HL-60 (cell line): ENCODE results near the gene DHRS3.

Experiments
- DNase-seq, 2 experiments: peaks; one replicate each; pipeline ENCODE4 v3.0.0-alpha.2; 2010 to 2020; ENCODE audit warnings: low read depth in 1 of 2, low spot score in 1 of 2
- H3K27ac ChIP-seq: fragments of 250-450 bp; sonication (Bioruptor Pico); replicated peaks from 2 replicates; pipeline ENCODE4 v1.5.1; 2020; ENCODE audit warnings: mild to moderate bottlenecking, moderate library complexity
- H3K27me3 ChIP-seq: fragments of 250-450 bp; sonication (Bioruptor Pico); 2 replicates; pipeline ENCODE4 v1.5.1; 2021; ENCODE audit warnings: mild to moderate bottlenecking, moderate library complexity; ENCODE audit not compliant: insufficient read depth, poor library complexity, severe bottlenecking
- H3K4me3 ChIP-seq: replicated peaks from 2 replicates; pipeline ENCODE4 v1.5.1; 2011; ENCODE audit warnings: mild to moderate bottlenecking, control low read depth, low read length; ENCODE audit not compliant: insufficient read depth
- CTCF ChIP-seq: IDR thresholded peaks from one replicate; pipeline ENCODE4 v1.5.1; 2011; ENCODE audit warnings: low read length, control low read depth, inconsistent platforms; ENCODE audit not compliant: insufficient read depth
- GABPA ChIP-seq: IDR thresholded peaks from 2 replicates; pipeline ENCODE4 v1.6.1; 2012; ENCODE audit warnings: low read depth
- POLR2AphosphoS5 ChIP-seq: IDR thresholded peaks from 2 replicates; pipeline ENCODE4 v1.6.1; 2012; ENCODE audit warnings: low read depth
- SPI1 ChIP-seq: IDR thresholded peaks from 2 replicates; pipeline ENCODE4 v1.6.1; 2012; ENCODE audit warnings: low read depth, mild to moderate bottlenecking, borderline replicate concordance
- TF ChIP-seq, protein P1 (sequence below): IDR thresholded peaks from 2 replicates; pipeline ENCODE4 v1.6.1; 2012; ENCODE audit warnings: low read depth; ENCODE audit not compliant: insufficient replicate concordance

The DHRS3 gene

DNA sequence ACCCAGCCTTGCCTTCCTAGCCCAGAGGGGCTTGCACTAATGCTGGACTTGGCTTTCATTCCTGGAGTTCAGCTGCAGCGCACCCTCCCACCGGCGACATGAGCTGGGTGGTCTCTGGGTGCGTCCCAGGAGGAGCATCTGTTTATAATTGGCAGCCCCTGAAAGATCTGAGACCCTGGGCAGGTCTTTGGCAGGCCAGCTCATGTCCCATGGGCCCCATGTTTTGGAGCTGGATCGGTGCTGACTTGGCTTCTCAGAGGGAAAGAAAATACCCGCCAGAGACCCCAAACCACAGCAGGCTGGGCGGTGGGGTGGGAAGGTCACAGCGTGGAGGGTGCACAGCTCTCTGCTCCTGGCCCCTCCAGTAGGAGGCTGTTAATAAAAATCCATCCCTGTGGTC, 29.3 kb downstream of the DHRS3 start:
- no peak for TF ChIP-seq SPI1
- no peak for TF ChIP-seq CTCF
- no peak overlapping the region for H3K4me3 ChIP-seq
- H3K27me3 ChIP-seq = no peaks in the 10 kb centered on the region
- H3K27ac ChIP-seq = no peak overlapping the region
- no peak for DNase-seq

DNA sequence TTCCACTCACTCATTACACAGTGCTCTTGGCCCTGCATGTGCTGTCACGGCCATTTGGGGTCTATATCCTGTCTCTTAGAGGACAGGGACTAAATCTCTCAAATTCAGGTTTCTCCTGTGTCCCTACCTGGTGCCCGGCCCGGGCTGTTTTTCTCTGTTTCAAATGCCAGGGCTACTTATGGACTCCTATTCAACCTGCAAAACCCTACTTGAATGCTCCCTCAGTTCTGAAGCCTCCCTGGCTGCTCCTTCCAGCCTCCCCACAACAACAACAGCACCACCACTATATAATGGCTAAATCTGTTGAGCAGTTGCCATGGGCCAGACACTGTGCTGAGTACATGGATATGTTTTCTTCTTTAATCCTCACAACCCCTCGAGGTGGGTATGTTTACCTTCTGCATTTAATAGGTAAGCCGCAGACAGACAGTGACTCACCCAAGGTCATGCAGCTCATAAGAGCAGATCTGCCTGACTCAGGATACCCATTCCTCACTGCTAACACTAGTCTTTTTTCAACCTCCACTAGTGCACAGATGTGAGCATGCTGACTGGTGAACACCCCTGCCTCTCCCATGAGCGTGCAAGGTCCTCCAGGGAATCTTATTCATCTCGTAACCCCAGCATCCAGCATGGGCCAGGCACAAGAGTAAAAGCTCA, 29.9 kb downstream of the DHRS3 start:
- DNase-seq = no peak
- H3K4me3 ChIP-seq = no peak overlapping the region
- TF ChIP-seq CTCF (no peak), GABPA (no peak), SPI1 (no peak), POLR2AphosphoS5 (no peak)
- TF ChIP-seq, protein P1, sequence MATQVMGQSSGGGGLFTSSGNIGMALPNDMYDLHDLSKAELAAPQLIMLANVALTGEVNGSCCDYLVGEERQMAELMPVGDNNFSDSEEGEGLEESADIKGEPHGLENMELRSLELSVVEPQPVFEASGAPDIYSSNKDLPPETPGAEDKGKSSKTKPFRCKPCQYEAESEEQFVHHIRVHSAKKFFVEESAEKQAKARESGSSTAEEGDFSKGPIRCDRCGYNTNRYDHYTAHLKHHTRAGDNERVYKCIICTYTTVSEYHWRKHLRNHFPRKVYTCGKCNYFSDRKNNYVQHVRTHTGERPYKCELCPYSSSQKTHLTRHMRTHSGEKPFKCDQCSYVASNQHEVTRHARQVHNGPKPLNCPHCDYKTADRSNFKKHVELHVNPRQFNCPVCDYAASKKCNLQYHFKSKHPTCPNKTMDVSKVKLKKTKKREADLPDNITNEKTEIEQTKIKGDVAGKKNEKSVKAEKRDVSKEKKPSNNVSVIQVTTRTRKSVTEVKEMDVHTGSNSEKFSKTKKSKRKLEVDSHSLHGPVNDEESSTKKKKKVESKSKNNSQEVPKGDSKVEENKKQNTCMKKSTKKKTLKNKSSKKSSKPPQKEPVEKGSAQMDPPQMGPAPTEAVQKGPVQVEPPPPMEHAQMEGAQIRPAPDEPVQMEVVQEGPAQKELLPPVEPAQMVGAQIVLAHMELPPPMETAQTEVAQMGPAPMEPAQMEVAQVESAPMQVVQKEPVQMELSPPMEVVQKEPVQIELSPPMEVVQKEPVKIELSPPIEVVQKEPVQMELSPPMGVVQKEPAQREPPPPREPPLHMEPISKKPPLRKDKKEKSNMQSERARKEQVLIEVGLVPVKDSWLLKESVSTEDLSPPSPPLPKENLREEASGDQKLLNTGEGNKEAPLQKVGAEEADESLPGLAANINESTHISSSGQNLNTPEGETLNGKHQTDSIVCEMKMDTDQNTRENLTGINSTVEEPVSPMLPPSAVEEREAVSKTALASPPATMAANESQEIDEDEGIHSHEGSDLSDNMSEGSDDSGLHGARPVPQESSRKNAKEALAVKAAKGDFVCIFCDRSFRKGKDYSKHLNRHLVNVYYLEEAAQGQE = no peak
- H3K27me3 ChIP-seq = no peaks in the 10 kb centered on the region
- H3K27ac ChIP-seq = no peak overlapping the region

- Histone ChIP-seq H3K4me3 (no peak overlapping the region), H3K27me3 (no peaks in the 10 kb centered on the region)
Measured at GRCh38 chr1:12585951-12586942, 31.8 kb downstream of the DHRS3 start.

More at GRCh38 chr1:12585951-12586942, 31.8 kb downstream of the DHRS3 start:
- no peak for DNase-seq
- H3K27ac ChIP-seq = no peak overlapping the region
- no peak for TF ChIP-seq CTCF
- TF ChIP-seq GABPA = no peak
- TF ChIP-seq POLR2AphosphoS5 = no peak
- no peak for TF ChIP-seq SPI1
- TF ChIP-seq, protein P1 = no peak
